Lower lobe of right lung (tissue), 2 donors: Measurements from ENCODE around the gene STYXL1. TPM values are rescaled to one million over a fixed set of nuclear protein-coding genes. Genes with fewer than 3 reads are reported as not detected.

ENCODE experiments used
- ATAC-seq, 2 donors: fragments of 200-7000 bp; cut with Tn5 transposase; one replicate each; pipeline ENCODE4 v1.9.1; 2020 to 2022; ENCODE audit warnings: mild to moderate bottlenecking in 2 of 2, moderate library complexity in 2 of 2
- DNase-seq: peaks from one replicate; pipeline ENCODE4 v3.0.0-alpha.2; 2020
- H3K27ac ChIP-seq: fragments of 200-600 bp; one replicate; pipeline ENCODE4 v1.8.0; 2022
- H3K27me3 ChIP-seq: fragments of 200-600 bp; one replicate; pipeline ENCODE4 v1.8.0; 2022; ENCODE audit warnings: low read depth
- H3K36me3 ChIP-seq: fragments of 200-600 bp; one replicate; pipeline ENCODE4 v1.8.0; 2022; ENCODE audit warnings: mild to moderate bottlenecking
- H3K4me1 ChIP-seq: fragments of 200-600 bp; one replicate; pipeline ENCODE4 v1.8.0; 2022
- H3K4me3 ChIP-seq: fragments of 200-600 bp; one replicate; pipeline ENCODE4 v1.8.0; 2022; ENCODE audit warnings: mild to moderate bottlenecking
- H3K9me3 ChIP-seq: fragments of 200-600 bp; one replicate; pipeline ENCODE4 v1.8.0; 2022
- CTCF ChIP-seq: fragments of 200-600 bp; IDR thresholded peaks from one replicate; pipeline ENCODE4 v1.8.0; 2022; ENCODE audit warnings: antibody characterized with exemption, mild to moderate bottlenecking
- intact Hi-C: fragments of 100-400 bp; cut with DNase I; formaldehyde crosslinking; loops from one replicate; pipeline ENCODE4 v1.11.0; 2022
- total RNA-seq: library from RNA; stranded (reverse); fragmentation: NEBNext Ultra II Directional; extraction: Animal tissue kit (Norgen Biotek cat#: 25700); gene quantifications from one replicate; pipeline ENCODE4 v1.2.1, GENCODE V29; 2021
- donor health status: DM: no; HTN: yes; CAD: no; lungs with severe emphysema.

The STYXL1 gene
- total RNA-seq, 1 donor from 2014 or later: 25.6 TPM

DNA sequence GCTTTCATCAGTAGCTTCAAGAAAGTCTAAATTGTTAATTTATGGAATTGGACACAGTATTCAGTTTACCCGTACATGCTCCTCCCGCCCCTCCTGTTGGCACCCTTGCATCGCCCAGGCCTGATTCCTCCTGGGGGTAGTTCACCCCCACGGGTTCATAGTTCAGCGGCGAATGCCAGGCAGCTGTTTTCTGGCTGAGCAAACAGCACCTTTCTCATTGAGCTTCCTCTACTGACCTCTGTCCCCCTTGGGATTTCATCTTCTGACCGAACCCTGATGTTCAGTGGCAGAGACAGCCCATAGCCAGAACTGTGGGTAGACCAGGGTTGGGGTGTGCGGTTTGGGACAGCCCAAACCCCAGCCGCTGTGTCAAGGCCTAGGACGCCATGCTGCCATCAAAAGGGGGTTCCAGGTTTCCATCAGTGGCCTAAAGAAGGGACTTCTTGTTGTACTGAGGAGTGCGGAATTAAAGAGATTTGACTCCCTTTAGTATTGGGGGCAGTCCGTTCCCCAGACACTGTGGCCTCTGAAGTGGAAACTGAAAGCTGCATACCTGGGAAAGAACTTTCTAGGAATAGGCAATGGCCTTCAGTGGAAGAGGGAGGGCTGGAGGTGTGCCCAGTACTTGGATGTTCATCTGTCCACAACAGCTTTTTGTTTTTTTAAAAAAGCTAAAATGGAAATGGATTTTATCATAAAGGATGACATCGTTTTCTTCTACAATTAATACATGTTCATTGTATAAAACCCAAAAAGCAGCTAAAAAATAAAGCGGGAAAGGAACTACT, 19.1 kb upstream of the STYXL1 start:
- no peak for ATAC-seq

GRCh38 chr7:76065016-76065612, 17.3 kb upstream of the STYXL1 start:
- Histone ChIP-seq H3K9me3 (no peaks in the 10 kb centered on the region), H3K27me3 (no peaks in the 10 kb centered on the region), H3K27ac (no peak overlapping the region), H3K4me3 (no peak overlapping the region), H3K36me3 (peaks cover 76% of the 10 kb centered on the region), H3K4me1 (peaks cover 5% of the 10 kb centered on the region)
- intact Hi-C loops: no loop called here
- ATAC-seq: no peak
- TF ChIP-seq CTCF: no peak
- no peak for DNase-seq

More for the DNA sequence above, 19.1 kb upstream of the STYXL1 start:
- no peak for DNase-seq
- Histone ChIP-seq H3K9me3 (no peaks in the 10 kb centered on the region), H3K4me3 (no peak overlapping the region), H3K27ac (no peak overlapping the region), H3K36me3 (peaks cover 58% of the 10 kb centered on the region), H3K4me1 (peaks cover 9% of the 10 kb centered on the region), H3K27me3 (no peaks in the 10 kb centered on the region)
- intact Hi-C loops: no loop called here
- no peak for TF ChIP-seq CTCF

DNA sequence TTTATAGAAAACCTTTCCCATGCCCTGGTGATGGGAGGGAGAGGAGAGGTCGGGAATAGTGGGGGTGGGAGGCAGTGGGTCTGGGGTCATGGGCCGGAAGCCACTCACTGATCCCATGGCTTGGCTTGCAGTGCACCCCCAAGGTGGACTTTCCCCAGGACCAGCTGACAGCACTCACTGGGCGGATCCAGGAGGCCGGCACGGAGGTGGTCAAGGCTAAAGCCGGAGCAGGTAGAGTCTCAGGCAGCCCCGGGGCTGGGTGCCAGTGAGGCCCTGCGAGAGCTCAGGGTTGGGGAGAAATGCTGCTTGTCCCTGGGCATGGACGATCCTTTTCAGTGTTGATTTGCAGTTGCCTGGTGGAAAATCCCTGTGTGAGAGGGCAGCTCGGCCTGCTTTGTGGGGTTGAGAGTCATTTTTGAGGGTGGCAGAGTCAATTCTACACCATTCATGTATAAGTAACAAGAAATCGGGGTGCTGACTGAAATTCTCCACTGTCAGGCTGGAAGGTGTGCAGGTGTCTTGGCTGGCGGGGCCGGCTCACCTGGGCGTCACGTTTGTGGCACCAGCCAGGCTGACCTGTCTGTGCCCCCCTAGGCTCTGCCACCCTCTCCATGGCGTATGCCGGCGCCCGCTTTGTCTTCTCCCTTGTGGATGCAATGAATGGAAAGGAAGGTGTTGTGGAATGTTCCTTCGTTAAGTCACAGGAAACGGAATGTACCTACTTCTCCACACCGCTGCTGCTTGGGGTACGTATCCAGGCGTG, 16.6 kb upstream of the STYXL1 start:
- H3K36me3 ChIP-seq: peaks cover 84% of the 10 kb centered on the region
- intact Hi-C loops: no loop called here
- DNase-seq: no peak

GRCh38 chr7:76063525-76063924, 15.7 kb upstream of the STYXL1 start:
- no peak for TF ChIP-seq CTCF
- DNase-seq (no peak), ATAC-seq (no peak)
- Histone ChIP-seq H3K4me3 (no peak overlapping the region), H3K27ac (no peak overlapping the region), H3K36me3 (peaks cover 92% of the 10 kb centered on the region), H3K9me3 (no peaks in the 10 kb centered on the region), H3K27me3 (no peaks in the 10 kb centered on the region), H3K4me1 (no peaks in the 10 kb centered on the region)
- intact Hi-C loops: no loop called here

More for the DNA sequence above, 16.6 kb upstream of the STYXL1 start:
- H3K27ac ChIP-seq: no peak overlapping the region
- H3K4me3 ChIP-seq: no peak overlapping the region
- no peaks in the 10 kb centered on the region for H3K9me3 ChIP-seq
- ATAC-seq: no peak
- H3K27me3 ChIP-seq: no peaks in the 10 kb centered on the region
- H3K4me1 ChIP-seq: peaks cover 2% of the 10 kb centered on the region
- no peak for TF ChIP-seq CTCF

DNA sequence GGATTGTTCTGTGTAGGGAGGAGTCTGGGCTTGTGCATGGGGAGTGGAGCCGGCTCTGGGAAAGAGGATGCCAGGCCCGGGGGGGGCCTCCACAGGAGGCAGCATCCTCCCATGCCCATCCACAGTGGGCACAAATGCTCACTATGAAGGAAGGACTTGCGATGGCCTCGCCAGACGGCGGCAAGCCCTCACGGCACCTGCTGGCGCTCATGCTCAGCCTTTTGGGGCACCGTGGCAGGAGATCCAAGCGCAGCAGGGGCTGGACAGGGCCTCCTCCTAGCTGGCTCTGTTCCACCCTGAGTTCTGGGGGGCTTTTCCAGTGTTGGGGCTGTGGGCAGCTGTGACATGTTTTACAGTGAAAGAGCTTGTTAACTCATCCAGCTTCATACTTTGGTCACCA, 15.3 kb upstream of the STYXL1 start:
- H3K4me1 ChIP-seq: no peaks in the 10 kb centered on the region
- no peaks in the 10 kb centered on the region for H3K27me3 ChIP-seq
- no peak overlapping the region for H3K4me3 ChIP-seq
- intact Hi-C loops: no loop called here
- H3K27ac ChIP-seq: no peak overlapping the region
- H3K36me3 ChIP-seq: peaks cover 96% of the 10 kb centered on the region
- ATAC-seq (no peak), DNase-seq (no peak)
- no peaks in the 10 kb centered on the region for H3K9me3 ChIP-seq
- TF ChIP-seq CTCF: no peak
